H1 (cell line): Measurements from ENCODE around the gene ADSS1. TPM values are rescaled to one million over a fixed set of nuclear protein-coding genes. Genes with fewer than 3 reads are reported as not detected.

Experiments
- BACH1 ChIP-seq: IDR thresholded peaks from 2 replicates; pipeline ENCODE4 v1.6.1; 2012; ENCODE audit warnings: low read length, improper control_type of control experiment
- CBX8 ChIP-seq: fragments of 300-800, 300-1000 bp; sonication (generic); IDR thresholded peaks from 2 replicates; pipeline ENCODE4 v1.7.1; 2016; ENCODE audit warnings: low read depth, low read length, borderline replicate concordance
- CEBPB ChIP-seq: IDR thresholded peaks from 2 replicates; pipeline ENCODE4 v1.6.1; 2012; ENCODE audit warnings: low read depth, low read length
- CREB1 ChIP-seq: IDR thresholded peaks from 2 replicates; pipeline ENCODE4 v1.6.1; 2012; ENCODE audit warnings: inconsistent platforms
- EGR1 ChIP-seq: IDR thresholded peaks from 2 replicates; pipeline ENCODE4 v1.6.1; 2011; ENCODE audit warnings: low read depth, low read length, borderline replicate concordance
- EZH2 ChIP-seq: fragments of 200-600 bp; sonication (generic); IDR thresholded peaks from 2 replicates; pipeline ENCODE4 v1.7.1; 2012; ENCODE audit warnings: low read depth, mild to moderate bottlenecking, moderate library complexity, low read length, inconsistent platforms; ENCODE audit not compliant: severe bottlenecking
- KDM5A ChIP-seq: fragments of 200-600 bp; IDR thresholded peaks from 2 replicates; pipeline ENCODE4 v1.7.1; 2012; ENCODE audit warnings: mild to moderate bottlenecking, low read length, inconsistent platforms, mixed read lengths
- NANOG ChIP-seq: IDR thresholded peaks from 2 replicates; pipeline ENCODE4 v1.6.1; 2011; ENCODE audit warnings: low read length, low read depth, mild to moderate bottlenecking, inconsistent platforms; ENCODE audit not compliant: insufficient read depth, poor library complexity, severe bottlenecking
- NRF1 ChIP-seq: IDR thresholded peaks from 2 replicates; pipeline ENCODE4 v1.6.1; 2011; ENCODE audit warnings: mild to moderate bottlenecking, low read depth, low read length, improper control_type of control experiment
- PHF8 ChIP-seq: fragments of 200-600 bp; sonication (generic); conservative IDR thresholded peaks from 2 replicates; pipeline ENCODE4 v1.7.1; 2012; ENCODE audit warnings: low read depth, mild to moderate bottlenecking, inconsistent platforms, low read length, moderate library complexity
- POLR2A ChIP-seq, 2 experiments: IDR thresholded peaks; 1 replicate in 1 of 2; 2 replicates in 1 of 2; pipeline ENCODE4 v1.6.1; 2011; ENCODE audit warnings: low read depth in 2 of 2, low read length in 2 of 2, mild to moderate bottlenecking in 2 of 2; ENCODE audit errors: control extremely low read depth in 1 of 2
- POLR2AphosphoS5 ChIP-seq: IDR thresholded peaks from 2 replicates; pipeline ENCODE4 v1.6.1; 2011; ENCODE audit warnings: low read depth, low read length
- RBBP5 ChIP-seq: IDR thresholded peaks from 2 replicates; pipeline ENCODE4 v1.7.1; 2012; ENCODE audit warnings: low read depth, mild to moderate bottlenecking, inconsistent platforms, low read length, moderate library complexity, borderline replicate concordance
- SIN3A ChIP-seq, 2 experiments: IDR thresholded peaks in 1 of 2; conservative IDR thresholded peaks in 1 of 2; 2 replicates each; pipeline ENCODE4 v1.6.1; 2011 to 2012; ENCODE audit warnings: low read length in 2 of 2, improper control_type of control experiment in 1 of 2, low read depth in 1 of 2, mild to moderate bottlenecking in 1 of 2
- TCF12 ChIP-seq: IDR thresholded peaks from 2 replicates; pipeline ENCODE4 v1.6.1; 2011; ENCODE audit warnings: low read depth, mild to moderate bottlenecking, low read length
- polyA plus RNA-seq, 7 experiments: library from polyadenylated mRNA; depleted of rRNA in 3 of 7; stranded (reverse) in 5 of 7; unstranded in 2 of 7; fragments of >200 nt in 5 of 7; fragments of 200-250 nt in 2 of 7; gene quantifications; 1 replicate in 5 of 7; 2 replicates in 1 of 7; 4 replicates in 1 of 7; pipeline versions ENCODE4 v1.2.1 to v1.2.3, GENCODE V29; 2011 to 2013; ENCODE audit warnings: missing spikeins in 2 of 7, mixed read lengths in 2 of 7
- total RNA-seq: library from RNA; stranded (reverse); fragmentation: NEBNext Ultra II Directional; extraction: Animal tissue kit (Norgen Biotek cat#: 25700); gene quantifications from 2 replicates; pipeline ENCODE4 v1.2.1, GENCODE V29; 2021

The ADSS1 gene
- total and polyA plus RNA-seq, 2 of the 8 experiments (the other 6 are each of a cell fraction or from before 2014, with no cell fraction given): 7.1 to 7.9 TPM

DNA sequence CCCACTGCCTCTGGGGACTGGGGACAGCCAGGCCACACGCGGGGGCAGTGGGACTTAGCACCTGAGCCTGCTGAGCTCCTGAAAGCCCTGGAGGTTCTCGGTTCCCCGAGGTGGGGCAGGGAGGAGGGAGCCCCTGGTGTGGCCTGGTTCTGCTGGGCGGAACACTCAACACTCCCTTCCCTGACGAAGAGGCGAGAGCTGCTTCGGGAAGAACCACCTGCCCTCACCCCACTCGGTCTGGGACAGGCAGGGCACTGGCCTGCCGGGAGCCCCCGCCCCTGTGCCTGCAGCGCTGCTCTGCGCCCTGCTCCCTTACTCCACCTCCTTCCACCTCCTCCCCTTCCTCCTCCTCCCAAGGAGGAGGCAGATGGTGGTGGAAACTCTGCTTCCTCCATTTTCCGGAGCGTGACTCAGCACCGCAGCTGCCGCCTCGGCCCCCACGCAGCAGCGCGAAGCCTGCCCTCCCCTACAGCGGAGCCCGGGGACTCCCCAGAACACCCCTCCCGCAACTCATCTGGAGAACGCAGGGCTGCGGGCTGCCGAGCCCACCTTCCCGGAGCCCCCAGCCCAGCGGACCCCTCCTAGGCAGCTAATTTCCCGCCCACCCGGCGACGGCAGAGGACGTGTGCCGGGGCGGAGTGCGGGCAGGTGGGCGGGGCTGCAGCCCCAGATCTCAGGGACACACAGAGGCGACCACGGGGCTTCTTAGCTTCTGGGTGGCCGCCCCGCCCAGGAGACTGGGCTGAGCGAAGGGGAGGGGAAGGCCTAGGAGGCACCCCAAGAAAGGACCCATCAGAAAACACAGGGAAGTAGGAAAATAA, 46.3 kb upstream of the ADSS1 start (continued):
- TF ChIP-seq PHF8: peak; percentile 80
- no peak for TF ChIP-seq NANOG
- no peak; the same call in 1 of the 2 replicates for TF ChIP-seq RBBP5
- no peak for TF ChIP-seq TCF12
- 0 out of 2 replicates have a peak, but pooled peaks have one; percentile 19 for TF ChIP-seq EGR1
- TF ChIP-seq EZH2: peak; percentile 17
- no peak for TF ChIP-seq CEBPB
- TF ChIP-seq POLR2AphosphoS5: peak; percentile 57; the same call in 1 of the 2 replicates
- TF ChIP-seq CREB1: peak; percentile 45
- no peak for TF ChIP-seq SIN3A (conservative IDR thresholded peaks at IDR 0.05 in 1 of 2, IDR thresholded peaks at IDR 0.05 in 1 of 2; ENCODE audit: low read depth in 1 of 2, low read length in 2 of 2)
- no peak for TF ChIP-seq KDM5A
- TF ChIP-seq BACH1: peak; percentile 93
- TF ChIP-seq CBX8: no peak
- peak in 1 of 2 experiments; percentile 67; a peak in 2 of 3 replicates for TF ChIP-seq POLR2A (IDR thresholded peaks at IDR 0.05; ENCODE audit: control extremely low read depth in 1 of 2, low read depth in 2 of 2, low read length in 2 of 2)
- no peak for TF ChIP-seq NRF1
